ENCODE measurements around the gene HVCN1.

DNA sequence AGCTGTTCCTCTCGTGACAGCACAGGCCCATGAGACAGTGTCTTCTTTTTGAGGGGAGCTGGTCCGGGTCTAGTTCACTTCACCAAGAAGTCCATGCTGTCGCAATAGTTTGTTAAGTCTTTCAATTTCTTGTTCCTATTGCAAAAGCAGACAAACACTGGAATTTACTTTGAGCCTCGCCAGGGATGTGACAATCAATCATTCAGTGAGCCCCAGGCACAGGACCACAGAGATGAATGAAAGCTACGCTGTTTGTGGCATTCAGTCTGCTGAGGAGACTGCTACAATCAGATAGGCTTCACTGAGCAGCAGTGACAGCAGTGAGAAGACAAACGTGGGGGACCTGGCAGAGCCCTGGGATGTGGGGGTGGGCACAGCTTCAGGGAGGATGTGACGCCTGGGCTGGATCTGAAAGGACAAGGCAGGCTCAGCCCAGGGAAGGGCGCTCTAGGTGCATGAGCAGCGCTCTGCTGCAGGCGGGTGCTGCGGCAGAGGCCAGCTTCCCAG is 39.5 kb downstream of the HVCN1 start:
- TF ChIP-seq CTCF (IDR thresholded peaks at IDR 0.05; ENCODE audit: low read length) (no peak), EZH2 (IDR thresholded peaks at IDR 0.05; ENCODE audit: borderline replicate concordance, low read length) (no peak)
